GM21423 (cell line): Measurements from ENCODE around the gene CAB39L.

Experiments
- ATAC-seq: cut with Tn5 transposase; IDR thresholded peaks from one replicate; pipeline ENCODE4 v1.9.1; 2021; ENCODE audit warnings: mild to moderate bottlenecking, moderate library complexity; ENCODE audit not compliant: unreplicated experiment

CAB39L gene

GRCh38 chr13:49443357-49443703 lies 534 bp downstream of the CAB39L start:
- no peak for ATAC-seq

GRCh38 chr13:49441846-49442245 lies 2.0 kb downstream of the CAB39L start:
- ATAC-seq: no peak

GRCh38 chr13:49441312-49441711 lies 2.6 kb downstream of the CAB39L start:
- no peak for ATAC-seq

GRCh38 chr13:49439609-49440008 lies 4.3 kb downstream of the CAB39L start:
- no peak for ATAC-seq

- no peak for ATAC-seq
These were observed 6.2 kb downstream of the CAB39L start for GRCh38 chr13:49437705-49438104.

GRCh38 chr13:49436890-49437289 lies 7.0 kb downstream of the CAB39L start:
- no peak for ATAC-seq

- no peak for ATAC-seq
These were observed 7.9 kb downstream of the CAB39L start for GRCh38 chr13:49435992-49436391.

GRCh38 chr13:49429121-49429520 lies 14.7 kb downstream of the CAB39L start:
- ATAC-seq: no peak

- ATAC-seq: no peak
These were observed 15.7 kb downstream of the CAB39L start for GRCh38 chr13:49428041-49428763.

- no peak for ATAC-seq
These were observed 19.8 kb downstream of the CAB39L start for GRCh38 chr13:49424011-49424560.

- no peak for ATAC-seq
These were observed 22.5 kb downstream of the CAB39L start for GRCh38 chr13:49421391-49421790.

GRCh38 chr13:49419276-49419675 lies 24.6 kb downstream of the CAB39L start:
- ATAC-seq: no peak

- no peak for ATAC-seq
These were observed 25.7 kb downstream of the CAB39L start for GRCh38 chr13:49418206-49418605.

GRCh38 chr13:49417161-49417560 lies 26.7 kb downstream of the CAB39L start:
- ATAC-seq: no peak

GRCh38 chr13:49412749-49413148 lies 31.1 kb downstream of the CAB39L start:
- ATAC-seq: no peak

- no peak for ATAC-seq
These were observed 32.5 kb downstream of the CAB39L start for GRCh38 chr13:49411353-49411752.

GRCh38 chr13:49410477-49410876 lies 33.4 kb downstream of the CAB39L start:
- ATAC-seq: no peak

- no peak for ATAC-seq
These were observed 33.9 kb downstream of the CAB39L start for GRCh38 chr13:49410006-49410405.

- ATAC-seq: no peak
These were observed 34.9 kb downstream of the CAB39L start for GRCh38 chr13:49409008-49409407.

- ATAC-seq: no peak
These were observed 35.9 kb downstream of the CAB39L start for GRCh38 chr13:49407936-49408335.

- no peak for ATAC-seq
These were observed 36.8 kb downstream of the CAB39L start for GRCh38 chr13:49407068-49407467.

- ATAC-seq: no peak
These were observed 39.2 kb downstream of the CAB39L start for GRCh38 chr13:49404703-49405020.
